Keratinocyte (primary cell): ENCODE results near the gene NOX4. TPM values are rescaled to one million over a fixed set of nuclear protein-coding genes. Genes with fewer than 3 reads are reported as not detected.

Experiments
- DNase-seq: peaks from one replicate; pipeline ENCODE4 v3.0.0-alpha.2; 2011; ENCODE audit warnings: low read depth, missing footprints, low spot score
- FAIRE-seq: peaks from 2 replicates; lab custom pipeline; 2011; peaks lifted over from hg19 to GRCh38; lab: Jason Lieb, UNC
- H2AFZ ChIP-seq: 2 replicates; pipeline ENCODE4 v1.6.0; 2012; ENCODE audit warnings: low read length, control low read depth, inconsistent platforms; ENCODE audit not compliant: control insufficient read depth
- H3K27ac ChIP-seq: 2 replicates; pipeline ENCODE4 v1.5.1; 2011; ENCODE audit warnings: low read length; ENCODE audit not compliant: control insufficient read depth, insufficient read depth
- H3K27me3 ChIP-seq: 3 replicates; pipeline ENCODE4 v1.6.0; 2011; ENCODE audit warnings: low read length; ENCODE audit not compliant: control insufficient read depth, insufficient read depth; ENCODE audit errors: extremely low read depth
- H3K36me3 ChIP-seq, 2 experiments: 2 replicates in 1 of 2; 3 replicates in 1 of 2; pipeline ENCODE4 v1.5.1; 2011; ENCODE audit warnings: low read length in 2 of 2, mild to moderate bottlenecking in 1 of 2; ENCODE audit not compliant: control insufficient read depth in 2 of 2, insufficient read depth in 2 of 2; ENCODE audit errors: extremely low read depth in 1 of 2
- H3K4me1 ChIP-seq: 3 replicates; pipeline ENCODE4 v1.5.1; 2011; ENCODE audit warnings: low read length; ENCODE audit not compliant: control insufficient read depth, insufficient read depth; ENCODE audit errors: extremely low read depth
- H3K4me2 ChIP-seq: 3 replicates; pipeline ENCODE4 v1.6.0; 2011; ENCODE audit warnings: low read depth, low read length; ENCODE audit not compliant: control insufficient read depth, insufficient read depth; ENCODE audit errors: extremely low read depth
- H3K4me3 ChIP-seq, 3 experiments: fragments of 200-600 bp in 1 of 3; sonication (generic) in 1 of 3; 2 replicates in 2 of 3; 3 replicates in 1 of 3; pipeline ENCODE4 v1.5.1; 2011 to 2016; ENCODE audit warnings: low read length in 3 of 3, mild to moderate bottlenecking in 3 of 3, control low read depth in 2 of 3, inconsistent platforms in 1 of 3, low read depth in 1 of 3, mixed read lengths in 1 of 3, mixed run types in 1 of 3, moderate library complexity in 1 of 3; ENCODE audit not compliant: control insufficient read depth in 2 of 3, insufficient read depth in 2 of 3; ENCODE audit errors: extremely low read depth in 1 of 3
- H3K79me2 ChIP-seq: 2 replicates; pipeline ENCODE4 v1.6.0; 2012; ENCODE audit warnings: low read length; ENCODE audit not compliant: control insufficient read depth, insufficient read depth
- H3K9ac ChIP-seq: 3 replicates; pipeline ENCODE4 v1.6.0; 2011; ENCODE audit warnings: low read length; ENCODE audit not compliant: control insufficient read depth, insufficient read depth; ENCODE audit errors: extremely low read depth
- H3K9me1 ChIP-seq: 3 replicates; pipeline ENCODE4 v1.6.0; 2011; ENCODE audit warnings: low read length; ENCODE audit not compliant: control insufficient read depth, insufficient read depth; ENCODE audit errors: extremely low read depth
- H3K9me3 ChIP-seq: 2 replicates; pipeline ENCODE4 v1.5.1; 2012; ENCODE audit warnings: low read depth, low read length; ENCODE audit not compliant: control insufficient read depth
- H4K20me1 ChIP-seq: 3 replicates; pipeline ENCODE4 v1.6.0; 2011; ENCODE audit warnings: low read length; ENCODE audit not compliant: control insufficient read depth, insufficient read depth; ENCODE audit errors: extremely low read depth
- EZH2 ChIP-seq: IDR thresholded peaks from one replicate; pipeline ENCODE4 v1.6.1; 2012; ENCODE audit warnings: inconsistent platforms, mild to moderate bottlenecking, low read length, moderate library complexity
- dilution Hi-C: fragments of 300-500 bp; cut with MboI; formaldehyde crosslinking; loops from one replicate; pipeline ENCODE4 v1.7.0; 2020; ENCODE audit warnings: low sequenced_read_pairs; ENCODE audit not compliant: extremely low pct_ligation_motif_present
- polyA plus RNA-seq, 5 experiments: library from polyadenylated mRNA; depleted of rRNA in 3 of 5; stranded (reverse) in 3 of 5; stranded (forward) in 1 of 5; unstranded in 1 of 5; fragments of >200 nt; gene quantifications; 1 replicate in 1 of 5; 2 replicates in 3 of 5; 3 replicates in 1 of 5; pipeline versions ENCODE4 v1.2.1 to v1.2.3, GENCODE V29; 2011 to 2012; ENCODE audit warnings: missing spikeins in 2 of 5, low read depth in 1 of 5, low replicate concordance in 1 of 5
- TF ChIP-seq, protein P1 (sequence below), 3 experiments: IDR thresholded peaks in 1 of 3; conservative IDR thresholded peaks in 1 of 3; optimal IDR thresholded peaks in 1 of 3; 2 replicates in 2 of 3; 3 replicates in 1 of 3; pipeline versions ENCODE3 to v1.5.1; 2011; ENCODE audit warnings: low read length in 3 of 3, mild to moderate bottlenecking in 3 of 3, moderate library complexity in 2 of 3, control low read depth in 1 of 3, inconsistent platforms in 1 of 3; ENCODE audit not compliant: insufficient read depth in 2 of 3; ENCODE audit errors: extremely low read depth in 1 of 3

NOX4 gene
- polyA plus RNA-seq, 1 donor (not counting 4 experiments of a cell fraction or from before 2014, with no cell fraction given): not detected

DNA sequence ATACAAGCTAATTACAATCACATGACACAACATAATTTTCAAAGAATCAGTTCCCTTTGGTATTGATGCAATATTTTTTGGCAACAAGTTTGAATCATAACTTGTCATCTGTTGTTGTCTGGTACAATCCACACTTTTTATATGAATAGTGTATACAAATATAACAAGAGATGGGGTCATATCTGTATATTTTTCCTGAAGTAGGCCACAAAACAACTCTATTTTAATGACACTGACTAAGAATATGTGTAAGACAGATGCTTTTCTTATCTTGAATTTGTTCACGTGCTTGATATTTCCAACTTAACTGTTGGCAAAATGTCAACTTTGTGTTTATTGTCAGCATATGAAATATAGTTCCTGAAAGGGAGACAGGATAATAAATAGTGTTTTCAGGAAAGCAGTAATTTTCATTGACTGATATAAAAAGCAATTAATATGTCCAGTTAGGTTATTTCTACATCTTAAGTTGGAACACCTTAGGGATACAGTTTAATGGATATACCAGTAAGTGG is 27.9 kb downstream of the NOX4 start:
- H3K4me2 ChIP-seq: no peak overlapping the region
- DNase-seq: no peak
- H3K36me3 ChIP-seq: no peaks in the 10 kb centered on the region
- H3K27me3 ChIP-seq: no peaks in the 10 kb centered on the region
- H3K79me2 ChIP-seq: no peaks in the 10 kb centered on the region
- no peak overlapping the region for H3K27ac ChIP-seq
- H3K4me1 ChIP-seq: no peaks in the 10 kb centered on the region
- no peak for FAIRE-seq
- no peaks in the 10 kb centered on the region for H3K9me3 ChIP-seq
- H2AFZ ChIP-seq: no peak overlapping the region
- dilution Hi-C loops: no loop called here
- TF ChIP-seq, protein P1, sequence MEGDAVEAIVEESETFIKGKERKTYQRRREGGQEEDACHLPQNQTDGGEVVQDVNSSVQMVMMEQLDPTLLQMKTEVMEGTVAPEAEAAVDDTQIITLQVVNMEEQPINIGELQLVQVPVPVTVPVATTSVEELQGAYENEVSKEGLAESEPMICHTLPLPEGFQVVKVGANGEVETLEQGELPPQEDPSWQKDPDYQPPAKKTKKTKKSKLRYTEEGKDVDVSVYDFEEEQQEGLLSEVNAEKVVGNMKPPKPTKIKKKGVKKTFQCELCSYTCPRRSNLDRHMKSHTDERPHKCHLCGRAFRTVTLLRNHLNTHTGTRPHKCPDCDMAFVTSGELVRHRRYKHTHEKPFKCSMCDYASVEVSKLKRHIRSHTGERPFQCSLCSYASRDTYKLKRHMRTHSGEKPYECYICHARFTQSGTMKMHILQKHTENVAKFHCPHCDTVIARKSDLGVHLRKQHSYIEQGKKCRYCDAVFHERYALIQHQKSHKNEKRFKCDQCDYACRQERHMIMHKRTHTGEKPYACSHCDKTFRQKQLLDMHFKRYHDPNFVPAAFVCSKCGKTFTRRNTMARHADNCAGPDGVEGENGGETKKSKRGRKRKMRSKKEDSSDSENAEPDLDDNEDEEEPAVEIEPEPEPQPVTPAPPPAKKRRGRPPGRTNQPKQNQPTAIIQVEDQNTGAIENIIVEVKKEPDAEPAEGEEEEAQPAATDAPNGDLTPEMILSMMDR (optimal IDR thresholded peaks at IDR 0.05 in 1 of 3, IDR thresholded peaks at IDR 0.05 in 1 of 3, conservative IDR thresholded peaks at IDR 0.05 in 1 of 3; ENCODE audit: extremely low read depth in 1 of 3, insufficient read depth in 2 of 3, low read length in 3 of 3): no peak
- TF ChIP-seq EZH2: no peak
- H3K9ac ChIP-seq: no peak overlapping the region
- H3K4me3 ChIP-seq: no peak overlapping the region
- H3K9me1 ChIP-seq: no peaks in the 10 kb centered on the region
- no peaks in the 10 kb centered on the region for H4K20me1 ChIP-seq

DNA sequence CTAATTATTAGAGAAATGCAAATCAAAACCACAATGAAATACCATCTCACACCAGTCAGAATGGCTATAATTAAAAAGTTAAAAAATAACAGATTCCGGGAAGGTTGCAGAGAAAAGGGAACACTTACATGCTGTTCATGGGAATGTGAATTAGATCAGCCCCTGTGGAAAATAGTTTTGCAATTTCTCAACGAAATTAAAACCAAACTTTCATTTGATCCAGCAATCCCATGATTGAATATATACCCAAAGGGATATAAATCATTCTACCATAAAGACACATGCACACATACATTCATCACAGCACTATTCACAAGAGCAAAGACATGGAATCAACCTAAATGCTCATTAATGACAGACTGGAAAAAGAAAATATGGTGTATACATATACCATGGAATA is 32.5 kb downstream of the NOX4 start:
- no peaks in the 10 kb centered on the region for H3K79me2 ChIP-seq
- dilution Hi-C loops: no loop called here

More for the DNA sequence above, 32.5 kb downstream of the NOX4 start:
- no peaks in the 10 kb centered on the region for H3K27me3 ChIP-seq
- H4K20me1 ChIP-seq: no peaks in the 10 kb centered on the region
- no peak overlapping the region for H3K9ac ChIP-seq
- no peak for DNase-seq
- no peaks in the 10 kb centered on the region for H3K4me1 ChIP-seq
- no peak overlapping the region for H3K4me2 ChIP-seq
- H3K4me3 ChIP-seq: no peak overlapping the region
- no peak for TF ChIP-seq EZH2
- TF ChIP-seq, protein P1 (optimal IDR thresholded peaks at IDR 0.05 in 1 of 3, IDR thresholded peaks at IDR 0.05 in 1 of 3, conservative IDR thresholded peaks at IDR 0.05 in 1 of 3; ENCODE audit: extremely low read depth in 1 of 3, insufficient read depth in 2 of 3, low read length in 3 of 3): no peak
- no peaks in the 10 kb centered on the region for H3K9me3 ChIP-seq
- FAIRE-seq: no peak
- H2AFZ ChIP-seq: no peak overlapping the region
- H3K9me1 ChIP-seq: no peaks in the 10 kb centered on the region
- H3K36me3 ChIP-seq: no peaks in the 10 kb centered on the region
- no peak overlapping the region for H3K27ac ChIP-seq
